Measurements from ENCODE around the gene CELSR1.

Gene CELSR1

GRCh38 chr22:46419754-46420571, 117.5 kb downstream of the CELSR1 start:
- H3K4me3 ChIP-seq (ENCODE audit: low read depth, low read length): no peak overlapping the region
- no peak for TF ChIP-seq CTCF (IDR thresholded peaks at IDR 0.05; ENCODE audit: borderline replicate concordance, insufficient read depth, low read depth, low read length)

GRCh38 chr22:46418827-46419226, 118.6 kb downstream of the CELSR1 start:
- no peak overlapping the region for H3K4me3 ChIP-seq (ENCODE audit: low read depth, low read length)
- TF ChIP-seq CTCF (IDR thresholded peaks at IDR 0.05; ENCODE audit: borderline replicate concordance, insufficient read depth, low read depth, low read length): no peak

GRCh38 chr22:46417769-46418168, 119.7 kb downstream of the CELSR1 start:
- no peak overlapping the region for H3K4me3 ChIP-seq (ENCODE audit: low read depth, low read length)
- no peak for TF ChIP-seq CTCF (IDR thresholded peaks at IDR 0.05; ENCODE audit: borderline replicate concordance, insufficient read depth, low read depth, low read length)

GRCh38 chr22:46416891-46417580, 120.4 kb downstream of the CELSR1 start:
- TF ChIP-seq CTCF (IDR thresholded peaks at IDR 0.05; ENCODE audit: borderline replicate concordance, insufficient read depth, low read depth, low read length): no peak
- no peak overlapping the region for H3K4me3 ChIP-seq (ENCODE audit: low read depth, low read length)

- H3K4me3 ChIP-seq (ENCODE audit: low read depth, low read length): no peak overlapping the region
- TF ChIP-seq CTCF (IDR thresholded peaks at IDR 0.05; ENCODE audit: borderline replicate concordance, insufficient read depth, low read depth, low read length): no peak
These were observed 120.9 kb downstream of the CELSR1 start for GRCh38 chr22:46416520-46416871.

GRCh38 chr22:46415776-46416519, 121.5 kb downstream of the CELSR1 start:
- no peak for TF ChIP-seq CTCF (IDR thresholded peaks at IDR 0.05; ENCODE audit: borderline replicate concordance, insufficient read depth, low read depth, low read length)

More at GRCh38 chr22:46415776-46416519, 121.5 kb downstream of the CELSR1 start:
- no peak overlapping the region for H3K4me3 ChIP-seq (ENCODE audit: low read depth, low read length)
